NCI-H2196 treated with DMSO at 0.1 percent for 48 hours (cell line): ENCODE data around the gene UBE2J1.

Experiments used
- DNase-seq: peaks from one replicate; lab custom pipeline; 2025; ENCODE audit not compliant: unreplicated experiment; lab: John Stamatoyannopoulos, UW

Gene UBE2J1

DNA sequence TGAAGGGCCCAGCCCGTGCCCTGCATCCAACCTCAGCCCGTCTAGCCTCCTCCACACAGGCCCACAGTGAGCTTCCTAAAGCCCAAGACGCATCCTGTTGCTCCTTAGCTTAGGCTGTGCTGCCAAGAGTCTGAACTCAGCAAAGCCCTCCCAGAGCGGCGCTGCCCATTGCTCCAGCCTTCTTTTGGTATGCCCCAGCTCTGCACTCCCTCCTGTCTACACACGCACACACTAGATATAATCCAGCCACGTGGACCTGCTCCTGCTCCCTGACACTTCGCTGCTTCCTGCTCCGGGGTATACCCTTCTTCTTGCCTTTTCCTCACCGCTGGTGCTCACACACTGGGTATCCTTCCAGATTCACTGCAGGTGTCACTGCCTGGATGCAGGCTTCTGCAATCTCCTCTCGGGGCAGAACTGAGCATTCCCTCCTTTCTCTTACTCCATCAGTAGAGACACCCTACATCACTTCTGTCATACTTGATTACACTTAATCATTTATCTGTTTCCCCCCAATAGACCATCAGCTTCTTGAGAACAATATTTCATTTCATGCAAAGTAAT is 61.2 kb downstream of the UBE2J1 start:
- DNase-seq: no peak

- no peak for DNase-seq
These were observed 61.9 kb downstream of the UBE2J1 start for GRCh38 chr6:89290401-89291155.

DNA sequence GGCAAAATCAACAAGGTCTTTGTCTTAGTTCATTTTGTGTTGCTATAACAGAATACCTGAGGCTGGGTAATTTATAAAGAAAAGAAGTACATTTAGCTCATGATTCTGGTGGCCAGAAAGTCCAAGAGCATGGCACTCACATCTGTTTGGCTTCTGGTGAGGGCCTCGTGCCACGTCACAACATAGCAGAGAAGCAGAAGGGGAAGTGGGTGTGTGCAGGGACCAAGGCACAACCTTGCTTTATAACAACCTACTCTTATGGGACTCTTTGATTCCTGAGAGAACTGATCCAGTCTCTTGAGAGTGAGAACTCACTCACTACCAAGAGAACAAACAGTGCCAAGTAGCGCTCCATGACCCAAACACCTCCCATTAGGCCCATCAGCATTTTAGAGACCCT is 62.8 kb downstream of the UBE2J1 start:
- no peak for DNase-seq

DNA sequence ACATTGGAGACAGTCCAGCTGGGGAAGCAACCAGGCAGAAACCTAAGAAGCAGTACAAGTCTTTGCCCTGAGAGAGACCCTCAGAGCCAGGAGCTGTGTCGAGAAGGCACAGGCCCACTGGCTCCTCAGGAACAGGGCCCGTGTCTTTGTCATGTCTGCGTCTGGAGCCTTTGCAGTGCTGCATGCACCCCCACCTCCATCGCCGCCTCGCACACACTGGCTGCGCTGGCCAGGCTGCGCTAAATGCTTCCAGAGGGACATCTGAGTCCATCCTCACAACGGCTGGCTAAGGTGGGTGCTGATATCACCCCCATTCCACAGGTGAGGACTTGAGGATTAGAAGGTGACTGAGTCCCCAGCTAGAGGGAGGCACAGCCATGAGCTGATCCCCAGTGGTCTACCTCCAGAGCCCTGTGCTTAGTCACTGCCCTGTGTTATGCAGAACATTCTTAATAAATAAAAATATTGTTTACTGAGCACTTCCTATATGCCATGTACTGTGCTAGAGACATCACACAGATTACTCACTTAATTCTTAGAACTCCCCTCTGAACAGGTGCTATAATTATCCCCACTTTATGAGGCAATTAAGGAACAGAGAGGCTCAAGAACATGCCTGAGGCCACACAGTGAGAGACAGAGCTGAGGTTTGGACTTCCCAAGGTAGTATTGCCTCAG is 65.0 kb downstream of the UBE2J1 start:
- no peak for DNase-seq

- DNase-seq: no peak
These were observed 66.0 kb downstream of the UBE2J1 start for GRCh38 chr6:89286516-89286915.

- DNase-seq: no peak
These were observed 67.4 kb downstream of the UBE2J1 start for GRCh38 chr6:89284963-89285735.

- DNase-seq: no peak
These were observed 68.4 kb downstream of the UBE2J1 start for GRCh38 chr6:89284081-89284480.

- DNase-seq: no peak
These were observed 69.8 kb downstream of the UBE2J1 start for GRCh38 chr6:89282749-89283148.

DNA sequence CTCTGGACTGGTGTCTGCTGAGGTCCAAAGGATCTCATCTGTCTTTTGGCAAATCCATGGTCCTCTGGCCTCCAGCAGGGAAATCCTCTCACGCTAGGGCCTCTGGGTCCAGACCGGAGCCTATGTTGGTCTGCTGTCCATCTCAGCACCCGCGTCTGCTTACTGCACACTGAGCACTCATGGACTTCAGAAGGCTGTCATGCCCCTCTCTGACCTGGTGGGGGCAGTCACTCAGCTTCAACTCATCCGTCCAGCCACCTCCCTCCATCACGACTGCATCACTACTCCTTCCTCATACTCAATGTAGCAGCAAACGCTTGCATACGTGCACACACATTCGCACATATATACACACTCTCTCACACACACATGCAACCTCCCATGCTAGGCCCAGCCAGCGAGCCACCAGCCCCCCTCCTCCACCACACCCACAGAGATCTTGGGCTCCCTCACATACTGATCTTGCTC is 70.7 kb downstream of the UBE2J1 start:
- DNase-seq: no peak

DNA sequence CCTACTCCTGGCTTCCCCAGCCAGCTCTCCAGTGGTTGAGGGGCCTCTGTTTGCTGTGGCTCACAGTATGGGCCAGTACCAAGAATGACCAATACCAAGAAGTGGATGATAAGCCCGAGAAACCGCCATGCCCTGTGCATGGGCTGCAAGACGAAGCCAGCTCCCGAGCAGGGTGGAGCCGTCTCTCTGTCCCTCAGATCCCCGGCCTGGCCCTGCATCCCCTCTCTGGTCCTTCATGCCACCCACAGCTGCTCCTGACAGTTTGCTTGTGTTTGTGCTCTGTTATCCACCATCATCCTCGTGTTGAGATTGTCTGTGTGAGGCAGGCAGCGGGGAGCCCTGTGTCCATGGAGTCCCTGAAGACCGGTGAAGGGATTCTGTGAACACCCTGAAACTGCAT is 73.6 kb downstream of the UBE2J1 start:
- no peak for DNase-seq
